LNCAP (cell line): ENCODE measurements around the gene LCN15.

ENCODE experiments used
- CTCF ChIP-seq: fragments of 450-650 bp; IDR thresholded peaks from 2 replicates; pipeline ENCODE4 v1.5.1; 2017; ENCODE audit warnings: mild to moderate bottlenecking

The LCN15 gene

DNA sequence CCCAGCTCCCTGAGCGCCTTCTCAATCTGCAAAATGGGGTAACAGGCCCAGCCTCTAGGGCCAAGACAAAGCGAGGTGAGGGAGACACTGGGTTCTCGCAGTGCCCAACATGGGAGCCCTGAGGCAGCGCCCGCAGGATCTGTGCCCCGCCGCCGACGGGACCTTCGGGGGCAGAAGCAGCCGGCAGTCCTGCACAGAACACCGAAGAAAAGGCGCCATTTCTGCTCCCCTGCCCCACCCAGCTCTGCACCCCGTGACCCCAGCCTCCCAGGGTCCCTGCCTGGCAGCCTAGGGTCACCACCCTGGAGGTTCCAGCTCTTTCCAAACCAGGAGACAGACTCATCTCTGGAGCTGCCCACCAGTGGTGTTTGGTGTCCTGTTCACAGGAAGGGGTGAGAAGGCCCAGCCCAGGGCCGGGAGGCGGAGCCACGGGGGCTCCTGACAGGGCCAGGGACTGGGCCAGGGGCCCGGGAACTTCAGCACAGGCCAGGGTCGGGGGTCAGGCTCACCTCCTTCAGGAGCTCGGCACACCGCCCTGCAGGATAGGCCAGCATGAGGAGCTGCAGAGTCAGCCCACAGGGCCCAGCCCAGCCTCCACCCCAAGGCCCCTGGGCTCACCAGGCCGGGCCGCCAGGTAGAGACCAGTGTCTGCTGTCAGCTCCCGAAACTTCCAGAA is 9.6 kb downstream of the LCN15 start:
- no peak for TF ChIP-seq CTCF

DNA sequence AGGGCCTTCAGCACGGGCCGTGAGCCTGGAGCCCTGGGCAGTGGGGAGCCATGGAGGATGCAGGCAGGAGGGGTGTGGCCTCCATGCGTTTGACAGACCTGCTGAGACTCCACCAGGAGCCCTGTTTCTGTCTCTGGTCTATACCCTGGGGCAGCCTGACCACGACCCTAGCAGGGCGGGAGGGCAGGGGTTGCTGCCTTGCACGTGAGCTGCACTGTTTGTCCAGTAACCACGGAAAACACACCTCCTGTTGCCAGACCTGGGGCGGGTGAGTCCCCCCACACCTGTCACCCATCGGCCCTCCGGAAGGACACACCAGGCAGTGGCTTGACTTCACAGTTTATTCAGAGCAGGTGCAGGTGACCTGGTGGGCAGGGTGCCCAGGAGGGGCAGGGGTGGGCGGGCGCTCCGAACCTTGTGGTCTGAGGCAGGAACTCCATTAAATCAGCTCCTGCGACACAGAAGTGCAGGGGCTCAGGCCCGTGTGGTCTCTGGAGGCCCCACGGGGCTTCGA is 10.2 kb downstream of the LCN15 start:
- TF ChIP-seq CTCF, result no peak

DNA sequence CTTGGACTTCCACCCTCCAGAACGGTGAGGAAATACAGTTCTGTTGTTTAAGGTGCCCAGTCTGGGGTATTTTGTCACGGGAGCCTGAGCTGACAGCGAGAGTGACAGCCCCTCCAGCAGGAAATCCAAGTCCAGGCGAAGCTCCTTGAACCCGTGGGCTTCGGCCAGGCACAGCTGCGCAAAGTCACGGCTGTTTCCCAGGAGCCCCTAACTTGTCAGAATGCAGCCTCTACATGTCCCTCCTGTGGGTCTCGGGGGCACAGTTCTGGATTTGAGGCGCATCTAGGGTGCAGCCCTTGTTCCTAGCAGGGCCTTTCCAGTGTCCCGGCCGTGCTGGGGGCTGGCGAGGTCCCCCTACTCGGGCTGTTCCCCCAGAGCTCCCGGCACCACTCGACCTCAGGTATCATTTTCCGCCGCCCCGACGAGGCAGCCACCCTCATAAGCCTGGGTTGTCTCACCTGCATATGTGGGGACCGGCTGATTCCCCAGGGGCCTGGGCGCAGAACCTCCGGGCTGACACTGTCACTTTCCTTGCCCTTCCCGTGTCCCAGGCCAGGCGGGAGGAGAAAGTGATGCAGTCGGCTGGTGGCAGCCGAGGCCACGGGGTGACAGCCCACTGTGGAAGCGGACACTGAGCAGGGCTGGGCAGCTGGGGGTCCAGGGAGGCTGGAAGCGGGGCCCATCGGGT is 10.8 kb downstream of the LCN15 start:
- TF ChIP-seq CTCF, result no peak

DNA sequence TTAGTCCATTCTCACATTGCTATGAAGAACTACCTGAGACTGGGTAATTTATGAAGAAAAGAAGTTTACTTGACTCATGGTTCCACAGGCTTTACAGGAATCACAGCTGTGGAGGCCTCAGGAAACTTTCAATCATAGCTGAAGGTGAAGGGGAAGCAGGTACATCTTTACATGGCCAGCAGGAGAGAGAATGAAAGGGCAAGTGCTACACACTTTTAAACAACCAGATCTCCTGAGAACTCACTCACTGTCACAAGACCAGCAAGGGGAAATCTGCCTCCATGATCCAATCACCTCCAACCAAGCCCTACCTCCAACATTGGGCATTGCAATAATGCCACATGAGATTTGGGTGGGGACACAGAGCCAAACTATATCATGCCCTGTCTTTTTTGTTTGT is 12.5 kb downstream of the LCN15 start:
- TF ChIP-seq CTCF, result no peak

GRCh38 chr9:136751244-136751643 is 13.1 kb downstream of the LCN15 start:
- no peak for TF ChIP-seq CTCF

- no peak for TF ChIP-seq CTCF
Measured at GRCh38 chr9:136750526-136750925, 13.8 kb downstream of the LCN15 start.

GRCh38 chr9:136748666-136749611 is 15.4 kb downstream of the LCN15 start:
- TF ChIP-seq CTCF, result no peak
